GM18498 (cell line): ENCODE data around the gene RRP12.

Experiments
- ATAC-seq: cut with Tn5 transposase; IDR thresholded peaks from one replicate; pipeline ENCODE4 v1.9.1; 2021; ENCODE audit warnings: mild to moderate bottlenecking, moderate library complexity; ENCODE audit not compliant: unreplicated experiment

Gene RRP12

GRCh38 chr10:97319671-97320479 lies 81.3 kb downstream of the RRP12 start:
- peak; percentile 34 for ATAC-seq

GRCh38 chr10:97318772-97319651 lies 82.1 kb downstream of the RRP12 start, which contains the start of gene FRAT1:
Gene FRAT1 (plus strand): TSS chr10:97319271. CDS start chr10:97319454, 183 bp downstream.
- ATAC-seq, result peak; percentile 84

DNA sequence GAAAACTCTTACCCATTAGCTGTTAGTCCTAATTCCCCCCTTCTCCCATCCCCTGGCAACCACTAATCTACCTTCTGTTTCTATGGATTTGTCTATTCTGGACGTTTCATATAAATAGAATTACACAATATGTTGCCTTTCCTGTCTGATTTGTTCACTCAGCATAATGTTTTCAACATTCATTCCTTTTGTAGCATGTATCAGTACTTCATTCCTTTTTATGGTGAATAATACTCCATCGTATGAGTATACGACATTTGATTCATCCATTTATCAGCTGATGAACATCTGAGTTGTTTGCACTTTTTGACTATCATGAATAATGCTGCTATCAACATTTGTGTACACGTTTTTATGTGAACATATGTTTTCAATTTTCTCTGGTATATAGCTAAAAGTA lies 86.5 kb downstream of the RRP12 start:
- ATAC-seq, result no peak

DNA sequence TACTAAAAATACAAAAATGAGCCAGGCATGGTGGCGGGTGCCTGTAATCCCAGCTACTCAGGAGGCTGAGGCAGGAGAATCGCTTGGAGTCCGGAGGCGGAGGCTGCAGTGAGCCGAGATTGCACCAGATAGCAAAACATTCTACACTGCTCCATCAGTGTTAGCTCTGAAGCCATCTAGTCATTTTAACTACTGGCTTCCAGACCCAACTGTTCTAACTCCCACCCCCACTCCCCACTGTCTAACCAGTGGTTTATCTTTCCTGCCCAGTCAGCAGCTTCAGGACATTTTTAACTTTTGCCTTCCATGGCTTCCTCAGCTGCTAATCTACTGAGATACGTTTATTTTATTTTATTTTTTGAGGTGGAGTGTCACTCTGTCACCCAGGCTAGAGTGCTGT lies 88.2 kb downstream of the RRP12 start:
- ATAC-seq, result no peak

DNA sequence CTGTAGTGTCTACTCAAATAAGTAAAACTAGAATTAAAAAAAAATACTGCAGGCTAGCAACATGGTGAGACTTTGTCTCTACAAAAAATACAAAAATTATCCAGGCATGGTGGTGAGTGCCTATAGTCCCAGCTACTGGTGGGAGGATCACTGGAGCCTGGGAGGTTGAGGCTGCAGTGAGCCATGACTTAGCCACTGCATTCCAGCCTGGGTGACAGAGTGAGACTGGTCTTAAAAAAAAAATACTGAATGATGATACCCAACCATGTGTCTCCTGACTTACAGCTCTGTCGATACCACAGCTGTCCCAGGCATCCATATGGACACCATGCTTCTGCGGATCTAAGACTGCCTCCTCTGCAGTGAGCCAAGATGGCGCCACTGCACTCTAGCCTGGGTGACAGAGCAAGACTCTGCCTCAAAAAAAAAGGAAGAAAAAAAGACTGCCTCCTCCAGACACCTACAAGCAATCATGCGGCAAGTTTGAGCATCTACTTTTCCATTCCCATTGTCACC lies 90.0 kb downstream of the RRP12 start:
- ATAC-seq, result no peak

GRCh38 chr10:97307866-97308780 lies 93.0 kb downstream of the RRP12 start:
- no peak for ATAC-seq

DNA sequence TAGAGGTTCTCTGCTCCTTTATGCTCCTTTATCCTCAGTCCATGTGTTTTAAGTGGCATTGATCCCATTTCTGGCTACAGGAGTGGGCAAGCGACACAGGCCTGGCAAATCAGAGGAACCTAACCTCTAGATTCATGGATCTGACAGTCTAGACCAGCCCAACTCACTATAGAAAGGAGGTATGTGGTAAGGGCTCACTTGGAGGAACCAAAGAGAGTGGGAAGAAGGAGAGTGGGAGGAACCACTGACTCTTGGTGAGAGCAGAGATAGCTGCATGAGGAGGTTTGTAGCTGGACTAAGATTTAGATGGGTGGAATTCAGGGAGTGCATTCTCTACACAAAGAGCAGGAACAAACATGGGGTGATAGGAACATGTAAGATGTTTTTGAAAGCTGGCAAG lies 93.7 kb downstream of the RRP12 start:
- no peak for ATAC-seq
